GM18511 (cell line): ENCODE measurements around the gene UNC5A.
"Not testable (repeated sequence)": the region's sequence is repeated elsewhere in the genome, so short reads cannot be mapped to it uniquely, and the experiment has no call there.

Experiments
- ATAC-seq: cut with Tn5 transposase; IDR thresholded peaks from one replicate; pipeline ENCODE4 v1.9.1; 2021; ENCODE audit warnings: mild to moderate bottlenecking, moderate library complexity; ENCODE audit not compliant: unreplicated experiment

UNC5A gene

GRCh38 chr5:176861276-176861675 is 50.9 kb downstream of the UNC5A start:
- no peak for ATAC-seq

- ATAC-seq, result no peak
Observed at GRCh38 chr5:176862330-176862995, 52.1 kb downstream of the UNC5A start.

- no peak for ATAC-seq
Observed at GRCh38 chr5:176863041-176863764, 52.8 kb downstream of the UNC5A start.

GRCh38 chr5:176863765-176864098 is 53.4 kb downstream of the UNC5A start:
- no peak for ATAC-seq

- no peak for ATAC-seq
Observed at GRCh38 chr5:176864755-176865154, 54.4 kb downstream of the UNC5A start.

GRCh38 chr5:176865964-176866363 is 55.6 kb downstream of the UNC5A start:
- no peak for ATAC-seq

- ATAC-seq, result no peak
Observed at GRCh38 chr5:176866707-176867310, 56.5 kb downstream of the UNC5A start.

GRCh38 chr5:176868126-176868525 is 57.8 kb downstream of the UNC5A start:
- ATAC-seq, result no peak

- no peak for ATAC-seq
Observed at GRCh38 chr5:176868731-176869130, 58.4 kb downstream of the UNC5A start.

- no peak for ATAC-seq
Observed at GRCh38 chr5:176869501-176870109, 59.2 kb downstream of the UNC5A start.

GRCh38 chr5:176870110-176870591 is 59.8 kb downstream of the UNC5A start:
- ATAC-seq, result no peak

GRCh38 chr5:176870644-176871043 is 60.3 kb downstream of the UNC5A start:
- ATAC-seq, result not testable (repeated sequence)

- not testable (repeated sequence) for ATAC-seq
Observed at GRCh38 chr5:176872586-176872985, 62.2 kb downstream of the UNC5A start.

- ATAC-seq, result not testable (repeated sequence)
Observed at GRCh38 chr5:176873011-176873410, 62.7 kb downstream of the UNC5A start.

GRCh38 chr5:176873541-176874172 is 63.3 kb downstream of the UNC5A start:
- ATAC-seq, result no peak

- no peak for ATAC-seq
Observed at GRCh38 chr5:176874198-176874780, 63.9 kb downstream of the UNC5A start.

GRCh38 chr5:176875014-176875550 is 64.7 kb downstream of the UNC5A start:
- ATAC-seq, result no peak

GRCh38 chr5:176875783-176876505 is 65.6 kb downstream of the UNC5A start:
- ATAC-seq, result no peak

- no peak for ATAC-seq
Observed at GRCh38 chr5:176876506-176877431, 66.4 kb downstream of the UNC5A start.
